ENCODE results near the gene ATRNL1. TPM values are rescaled to one million over a fixed set of nuclear protein-coding genes. Genes with fewer than 3 reads are reported as not detected.

ATRNL1 gene
- total RNA-seq, 4 donors from 2014 or later: 0.93 to 19.0 (median 8.7) TPM

DNA sequence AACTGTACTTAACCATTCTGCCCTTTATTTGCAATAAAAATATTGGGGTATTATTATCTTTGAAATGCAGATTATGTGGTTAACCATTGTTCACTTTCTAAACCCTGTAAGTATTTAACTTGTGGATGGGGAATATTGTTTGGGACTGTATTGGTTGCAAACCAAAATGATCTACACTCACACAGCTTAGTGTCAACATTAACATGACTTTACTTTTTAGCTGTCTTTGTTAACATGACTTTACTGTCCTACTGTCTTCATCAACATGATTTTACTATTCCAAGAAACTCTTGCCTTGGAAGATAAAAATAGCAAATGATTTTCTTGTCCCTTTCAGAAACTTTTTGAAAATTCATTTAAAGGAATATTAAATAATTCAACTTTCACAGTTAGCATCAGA, 708.3 kb downstream of the ATRNL1 start:
- Histone ChIP-seq H3K9me3 (peaks cover 0 to 8% (median 0%) of the 10 kb centered on the region in 3 donors), H3K27me3 (no peaks in the 10 kb centered on the region), H3K4me3 (no peak overlapping the region), H3K4me1 (no peaks in the 10 kb centered on the region), H3K27ac (no peak overlapping the region), H3K36me3 (no peaks in the 10 kb centered on the region)
- no peak for ATAC-seq
- TF ChIP-seq EP300 (IDR thresholded peaks at IDR 0.05) (no peak), POLR2AphosphoS5 (IDR thresholded peaks at IDR 0.05) (no peak), POLR2A (IDR thresholded peaks at IDR 0.05) (no peak)
- TF ChIP-seq, protein P1, sequence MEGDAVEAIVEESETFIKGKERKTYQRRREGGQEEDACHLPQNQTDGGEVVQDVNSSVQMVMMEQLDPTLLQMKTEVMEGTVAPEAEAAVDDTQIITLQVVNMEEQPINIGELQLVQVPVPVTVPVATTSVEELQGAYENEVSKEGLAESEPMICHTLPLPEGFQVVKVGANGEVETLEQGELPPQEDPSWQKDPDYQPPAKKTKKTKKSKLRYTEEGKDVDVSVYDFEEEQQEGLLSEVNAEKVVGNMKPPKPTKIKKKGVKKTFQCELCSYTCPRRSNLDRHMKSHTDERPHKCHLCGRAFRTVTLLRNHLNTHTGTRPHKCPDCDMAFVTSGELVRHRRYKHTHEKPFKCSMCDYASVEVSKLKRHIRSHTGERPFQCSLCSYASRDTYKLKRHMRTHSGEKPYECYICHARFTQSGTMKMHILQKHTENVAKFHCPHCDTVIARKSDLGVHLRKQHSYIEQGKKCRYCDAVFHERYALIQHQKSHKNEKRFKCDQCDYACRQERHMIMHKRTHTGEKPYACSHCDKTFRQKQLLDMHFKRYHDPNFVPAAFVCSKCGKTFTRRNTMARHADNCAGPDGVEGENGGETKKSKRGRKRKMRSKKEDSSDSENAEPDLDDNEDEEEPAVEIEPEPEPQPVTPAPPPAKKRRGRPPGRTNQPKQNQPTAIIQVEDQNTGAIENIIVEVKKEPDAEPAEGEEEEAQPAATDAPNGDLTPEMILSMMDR (IDR thresholded peaks at IDR 0.05): no peak

DNA sequence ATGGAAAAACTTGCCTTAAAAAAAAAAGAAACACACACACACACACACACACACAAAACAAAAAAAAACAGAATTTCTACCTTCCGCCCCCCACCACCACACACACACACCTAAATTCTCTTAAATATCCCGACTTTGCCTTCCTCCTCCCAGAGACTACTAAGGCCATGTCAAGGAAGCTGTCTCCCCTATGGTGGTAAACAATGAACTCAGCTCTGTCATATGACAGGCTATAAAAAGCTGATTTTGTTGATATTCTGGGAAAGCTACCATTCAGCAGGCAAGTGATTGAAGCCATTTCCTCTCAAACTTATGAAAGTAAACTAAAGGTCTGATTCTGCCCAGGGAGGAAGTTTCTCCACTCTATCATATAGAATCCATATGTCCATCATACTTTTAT, 708.8 kb downstream of the ATRNL1 start:
- Histone ChIP-seq H3K9me3 (peaks cover 0 to 8% (median 0%) of the 10 kb centered on the region in 3 donors), H3K27me3 (no peaks in the 10 kb centered on the region), H3K4me3 (no peak overlapping the region), H3K4me1 (no peaks in the 10 kb centered on the region), H3K36me3 (no peaks in the 10 kb centered on the region), H3K27ac (no peak overlapping the region)
- no peak for ATAC-seq
- 70 to 71% methylated on average over 2 of the region's 2 CpGs for WGBS, 2 donors (ENCODE audit: low coverage in 1 of 2)
- TF ChIP-seq EP300 (IDR thresholded peaks at IDR 0.05) (no peak), POLR2AphosphoS5 (IDR thresholded peaks at IDR 0.05) (no peak)

DNA sequence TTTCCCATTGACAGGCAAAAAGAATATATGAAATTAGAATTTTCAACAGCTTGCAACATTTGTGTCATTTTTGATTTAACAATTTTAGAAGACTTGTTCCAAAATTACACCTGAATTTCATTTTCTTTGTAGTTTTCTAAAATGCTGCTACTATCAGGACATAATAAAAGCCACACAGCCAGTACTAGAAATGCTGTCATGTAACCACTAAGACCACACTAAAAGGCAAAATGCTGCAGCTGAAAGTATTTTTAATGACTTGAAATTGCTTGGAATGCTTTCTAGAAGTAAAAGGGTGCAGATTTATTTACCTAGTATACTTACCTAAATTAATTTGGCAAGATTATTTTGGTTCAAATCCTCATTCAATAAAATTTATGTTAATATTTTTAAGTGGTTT, 709.7 kb downstream of the ATRNL1 start:
- no peaks in the 10 kb centered on the region for H3K27me3 ChIP-seq
- no peak overlapping the region for H3K27ac ChIP-seq
- no peak for ATAC-seq
- no peaks in the 10 kb centered on the region for H3K36me3 ChIP-seq
- no peaks in the 10 kb centered on the region for H3K4me1 ChIP-seq
- H3K4me3 ChIP-seq: no peak overlapping the region
- peaks cover 0 to 8% (median 0%) of the 10 kb centered on the region in 3 donors for H3K9me3 ChIP-seq
- TF ChIP-seq POLR2AphosphoS5 (IDR thresholded peaks at IDR 0.05) (no peak), EP300 (IDR thresholded peaks at IDR 0.05) (no peak), POLR2A (IDR thresholded peaks at IDR 0.05) (no peak)
- TF ChIP-seq, protein P1 (IDR thresholded peaks at IDR 0.05): no peak

DNA sequence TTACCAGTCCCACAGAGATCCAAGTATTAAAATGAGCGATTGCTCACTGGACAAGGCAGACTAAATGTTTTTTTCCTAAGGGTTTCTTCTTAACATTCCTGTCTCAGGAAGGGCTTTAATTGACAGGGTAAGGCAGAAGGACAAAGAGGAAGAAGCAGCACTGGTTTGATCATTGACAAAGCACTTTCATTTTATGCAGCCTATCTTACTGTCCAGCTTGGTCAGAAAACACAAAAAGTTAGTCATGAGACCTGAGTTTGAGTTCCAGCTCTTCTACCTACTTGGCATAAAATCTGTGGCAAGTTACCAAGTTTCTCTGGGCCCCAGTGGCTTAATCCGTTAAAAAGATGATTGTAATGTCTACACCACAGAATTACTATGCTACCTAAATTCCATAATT, 721.4 kb downstream of the ATRNL1 start:
- WGBS, 2 donors (ENCODE audit: low coverage in 1 of 2): 40 to 46% methylated on average over 2 of the region's 2 CpGs
- no peak overlapping the region for H3K4me3 ChIP-seq
- ATAC-seq: no peak
- no peak overlapping the region for H3K27ac ChIP-seq
- no peaks in the 10 kb centered on the region for H3K27me3 ChIP-seq
- no peak for TF ChIP-seq EP300 (IDR thresholded peaks at IDR 0.05)
- H3K36me3 ChIP-seq: no peaks in the 10 kb centered on the region
- H3K4me1 ChIP-seq: no peaks in the 10 kb centered on the region
- H3K9me3 ChIP-seq: peaks cover 0 to 11% (median 0%) of the 10 kb centered on the region in 3 donors

DNA sequence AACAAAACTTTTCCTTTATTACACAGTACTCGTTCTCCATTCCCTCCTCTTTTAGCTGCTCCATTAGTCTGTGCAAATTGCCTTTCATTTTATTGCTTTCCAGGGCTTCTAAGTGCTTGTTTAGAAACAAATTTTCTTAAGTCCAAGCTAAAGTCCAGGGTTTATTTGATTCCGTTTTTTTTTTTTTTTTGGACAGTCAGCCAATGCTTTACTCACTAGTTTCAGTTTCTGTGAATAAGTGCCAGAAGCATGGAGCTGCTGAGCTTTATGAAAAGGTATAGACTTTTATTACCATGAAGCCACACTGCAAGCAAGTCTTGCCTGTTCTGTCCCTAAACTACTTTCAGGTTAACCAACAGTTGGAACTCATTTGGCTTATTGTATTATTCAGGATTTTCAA, 724.8 kb downstream of the ATRNL1 start:
- no peak for ATAC-seq
- H3K27ac ChIP-seq: no peak overlapping the region
- H3K4me3 ChIP-seq: no peak overlapping the region
- peaks cover 0 to 12% (median 0%) of the 10 kb centered on the region in 3 donors for H3K9me3 ChIP-seq
- no peaks in the 10 kb centered on the region for H3K4me1 ChIP-seq
- WGBS, 2 donors (ENCODE audit: low coverage in 1 of 2): 13 to 54% methylated on average over 1 to 2 of the region's 2 CpGs
- TF ChIP-seq, protein P1 (IDR thresholded peaks at IDR 0.05): no peak
- no peak for TF ChIP-seq EP300 (IDR thresholded peaks at IDR 0.05)
- TF ChIP-seq POLR2A (IDR thresholded peaks at IDR 0.05): no peak
- no peak for TF ChIP-seq POLR2AphosphoS5 (IDR thresholded peaks at IDR 0.05)
- H3K27me3 ChIP-seq: no peaks in the 10 kb centered on the region
- H3K36me3 ChIP-seq: no peaks in the 10 kb centered on the region

DNA sequence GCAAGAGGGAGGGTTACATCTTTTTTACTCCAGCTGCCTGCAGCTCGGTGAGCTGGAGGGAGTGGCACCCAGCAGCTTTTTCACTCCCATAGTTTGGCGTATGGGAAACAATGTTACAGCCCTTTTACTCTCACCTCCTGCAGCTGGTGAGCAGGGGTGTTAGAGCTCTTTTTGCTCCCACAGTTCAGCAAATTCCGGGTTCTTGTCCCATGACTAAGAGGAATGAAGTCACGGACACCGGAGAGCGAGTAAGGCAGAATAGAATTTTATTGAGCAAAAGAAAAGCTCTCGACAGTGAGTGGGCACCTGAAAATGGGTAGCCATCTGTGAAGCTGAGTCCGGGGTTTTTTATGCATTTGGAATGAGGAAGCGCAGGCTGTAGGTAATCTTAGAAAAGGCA, 733.2 kb downstream of the ATRNL1 start:
- H3K9me3 ChIP-seq: peaks cover 0 to 10% (median 0%) of the 10 kb centered on the region in 3 donors
- no peaks in the 10 kb centered on the region for H3K4me1 ChIP-seq
- no peak overlapping the region for H3K4me3 ChIP-seq
- ATAC-seq: no peak
- no peaks in the 10 kb centered on the region for H3K27me3 ChIP-seq
- TF ChIP-seq POLR2AphosphoS5 (IDR thresholded peaks at IDR 0.05) (no peak), POLR2A (IDR thresholded peaks at IDR 0.05) (no peak), EP300 (IDR thresholded peaks at IDR 0.05) (no peak)
- TF ChIP-seq, protein P1 (IDR thresholded peaks at IDR 0.05): no peak
- H3K36me3 ChIP-seq: no peaks in the 10 kb centered on the region
- peak overlapping the region in 1 of 4 donors; percentile 33 for H3K27ac ChIP-seq
- 87 to 93% methylated on average over 6 to 7 of the region's 9 CpGs for WGBS, 2 donors (ENCODE audit: low coverage in 1 of 2)
